Activated CD8-positive, alpha-beta memory T cell treated with anti-CD3 and anti-CD28 coated beads, Interleukin-2, amount 50 U/mL, for 48 hours (primary cell): Measurements from ENCODE around the gene TRIO.
"Not testable (repeated sequence)": the region's sequence is repeated elsewhere in the genome, so short reads cannot be mapped to it uniquely, and the experiment has no call there.

Experiments used
- DNase-seq: peaks from one replicate; pipeline ENCODE4 v3.0.0-alpha.2; 2020

TRIO gene

DNA sequence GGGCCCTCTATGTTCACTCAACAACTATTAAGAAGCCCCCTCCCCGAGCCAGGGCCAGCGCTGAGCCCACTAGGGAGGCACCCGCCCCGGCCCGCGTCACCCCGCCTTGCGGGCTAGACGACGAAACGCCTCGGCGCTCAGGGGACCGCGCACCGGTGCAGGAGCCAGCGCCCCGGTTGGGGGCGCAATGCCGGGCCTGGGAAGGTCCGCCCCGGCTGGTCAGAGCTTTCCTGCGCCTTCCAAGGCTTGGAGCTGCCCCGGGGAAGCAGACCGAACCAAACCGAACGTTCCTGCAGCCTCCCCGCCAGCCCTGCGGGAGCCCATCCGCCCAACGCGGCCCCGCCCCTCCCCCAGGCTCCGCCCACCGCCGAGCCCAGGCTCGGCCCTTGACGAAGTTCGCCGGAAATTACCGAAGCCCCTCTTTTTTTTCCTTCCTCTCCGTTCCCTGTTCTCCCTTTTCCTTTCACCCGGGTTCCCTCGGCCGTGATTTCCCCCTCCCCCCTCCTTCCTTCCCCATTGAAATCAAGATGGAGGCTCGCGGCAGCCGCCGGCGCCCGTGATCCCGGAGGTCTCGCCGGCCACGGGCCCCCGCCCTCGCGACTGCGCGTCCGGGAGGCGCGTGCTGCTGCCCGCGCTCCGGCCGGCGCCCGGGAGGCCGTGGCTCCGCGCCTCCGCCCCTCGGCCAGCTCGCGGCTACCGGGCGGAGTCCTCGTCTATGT, at the start of gene TRIO:
TRIO (plus strand) TSS at position 516 of the 719 bp plus-strand sequence. CDS start 384 bp downstream, outside the sequence.
- peak; percentile 92 for DNase-seq

DNA sequence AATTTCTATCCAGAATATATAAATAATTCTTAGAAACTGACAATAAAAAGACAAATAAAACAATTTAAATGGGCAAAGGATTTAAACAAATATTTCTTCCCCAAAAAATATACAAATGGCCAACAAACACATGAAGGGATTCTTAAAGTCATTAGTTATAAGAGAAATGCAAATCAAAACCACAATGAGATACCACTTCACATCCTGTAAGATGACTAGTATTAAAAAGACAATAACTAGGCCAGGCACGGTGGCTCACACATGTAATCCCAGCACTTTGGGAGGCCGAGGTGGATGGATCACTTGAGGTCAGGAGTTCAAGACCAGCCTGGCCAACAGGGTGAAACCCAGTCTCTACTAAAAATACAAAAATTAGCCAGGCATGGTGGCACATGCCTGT, 45.8 kb upstream of the TRIO start:
- DNase-seq = not testable (repeated sequence)

DNA sequence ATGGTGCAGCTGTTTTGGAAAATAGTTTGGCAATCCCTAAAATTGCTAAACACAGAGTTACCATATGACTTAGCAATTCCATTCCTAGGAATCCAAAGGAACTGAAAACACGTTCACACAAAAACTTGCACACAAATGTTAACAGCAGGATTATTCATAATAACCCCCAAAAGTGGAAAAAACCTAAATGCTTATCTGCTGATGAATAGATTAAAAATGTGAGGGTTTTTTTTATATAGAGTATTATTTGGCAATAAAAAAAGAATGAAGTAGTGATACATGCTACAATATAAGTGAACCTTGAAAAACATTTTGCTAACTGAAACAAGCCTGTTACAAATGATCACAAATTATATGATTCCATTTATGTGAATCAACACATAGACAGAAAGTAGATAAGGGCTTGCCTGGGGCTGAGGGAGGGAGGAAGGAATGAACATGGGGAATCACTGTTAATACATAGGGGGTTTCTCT, 45.1 kb upstream of the TRIO start:
- no peak for DNase-seq

DNA sequence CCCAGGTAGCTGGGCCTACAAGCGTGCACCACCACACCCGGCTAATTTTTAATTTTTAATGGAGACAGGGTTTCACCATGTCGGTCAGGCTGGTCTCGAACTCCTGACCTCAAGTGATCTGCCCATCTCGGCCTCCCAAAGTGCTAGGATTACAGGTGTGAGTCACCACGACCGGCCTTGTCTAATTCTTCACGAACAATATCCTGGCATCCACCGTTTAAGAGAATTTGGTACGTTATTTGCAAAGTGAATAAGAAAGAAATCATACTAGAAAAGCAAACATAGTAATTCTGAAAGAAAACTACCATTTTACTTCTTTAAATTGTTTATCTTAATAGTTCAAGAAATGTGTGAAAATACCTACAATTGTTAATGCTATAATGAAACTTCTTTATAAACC, 42.9 kb upstream of the TRIO start:
- no peak for DNase-seq

DNA sequence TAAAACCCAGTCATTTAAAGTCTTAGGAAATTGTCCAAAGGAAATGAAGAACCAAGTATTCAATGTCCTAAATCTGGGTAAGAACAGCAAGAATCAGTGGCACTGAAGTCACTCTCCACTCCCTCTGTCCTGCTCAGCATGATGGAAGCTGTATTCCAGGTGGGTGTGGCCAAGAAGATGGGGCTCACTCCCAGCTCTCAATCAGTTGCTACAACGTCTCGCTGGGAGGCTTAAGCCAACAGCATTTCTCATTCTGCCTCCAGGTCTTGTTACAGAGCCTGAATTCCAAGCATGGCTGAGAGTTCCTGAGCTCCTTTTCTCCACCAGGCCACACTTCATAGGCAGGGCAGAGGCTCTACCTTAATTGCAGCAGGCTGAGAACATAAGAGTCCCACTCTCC, 41.2 kb upstream of the TRIO start:
- no peak for DNase-seq

DNA sequence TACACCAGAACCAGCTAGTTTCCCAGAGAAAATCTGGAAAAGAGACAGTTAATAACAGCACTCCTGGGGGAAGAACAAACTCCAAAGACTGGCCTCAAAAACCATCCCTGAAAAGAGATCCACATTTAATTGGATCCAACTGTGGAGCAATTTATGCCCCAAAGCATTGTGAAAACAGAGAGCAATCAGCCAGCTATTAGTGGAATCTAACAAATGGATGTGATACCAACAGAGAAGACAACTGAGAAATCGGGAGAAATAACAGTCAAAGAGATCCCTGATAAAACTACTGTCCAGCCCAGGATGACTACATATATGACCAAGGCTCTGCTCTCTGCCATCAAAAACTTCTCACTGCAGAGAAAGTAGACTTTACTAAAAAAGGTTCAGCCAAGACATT, 40.5 kb upstream of the TRIO start:
- no peak for DNase-seq

DNA sequence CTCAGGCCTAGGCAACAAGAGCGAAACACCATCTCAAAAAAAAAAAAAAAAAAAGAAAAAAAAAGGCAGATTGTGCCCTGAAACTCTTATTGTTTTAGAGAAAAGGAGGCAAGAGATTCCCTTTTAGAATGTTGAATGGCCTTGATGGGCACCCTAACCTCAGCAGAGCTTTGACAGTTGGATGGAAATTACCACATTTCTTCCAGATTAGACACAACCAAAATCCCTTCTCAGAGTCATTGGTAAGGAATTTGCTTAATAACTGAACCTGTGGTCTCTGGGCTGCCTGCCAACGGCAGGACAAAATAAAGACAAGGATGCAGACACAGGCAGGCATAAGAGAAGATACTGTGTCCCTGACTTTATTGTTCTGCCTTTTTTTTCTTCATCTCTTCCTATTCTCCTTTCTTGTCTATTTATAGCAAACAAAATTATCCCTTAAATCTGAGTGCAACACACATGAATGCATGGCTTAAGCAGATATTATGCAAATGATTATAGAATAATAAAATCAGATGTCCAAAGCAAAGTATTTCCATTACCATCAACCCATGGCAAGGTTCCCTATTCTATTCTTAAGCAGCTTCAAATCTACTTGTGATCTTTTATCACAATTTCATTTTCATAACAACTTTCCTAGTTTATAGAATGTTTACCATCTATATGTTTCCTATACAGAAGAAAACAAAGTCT, 37.3 kb upstream of the TRIO start:
- DNase-seq = no peak

DNA sequence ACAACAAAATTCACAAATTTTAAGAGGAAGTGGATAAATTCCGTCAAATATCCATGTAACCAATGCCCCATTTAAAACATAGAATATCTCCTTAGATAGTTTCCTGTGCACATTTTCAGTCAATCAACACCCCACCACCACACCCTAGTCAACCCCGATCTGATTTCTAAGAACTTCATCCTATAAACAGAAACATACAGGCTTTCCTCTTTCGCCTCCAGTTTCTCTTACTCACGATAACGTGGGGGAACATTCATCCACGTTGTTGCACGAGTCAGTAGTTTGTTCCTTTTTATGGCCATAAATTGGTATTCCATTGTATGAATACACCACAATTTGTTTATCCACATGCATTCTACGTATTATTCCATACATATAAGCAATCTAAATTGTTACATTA, 35.6 kb upstream of the TRIO start:
- no peak for DNase-seq

DNA sequence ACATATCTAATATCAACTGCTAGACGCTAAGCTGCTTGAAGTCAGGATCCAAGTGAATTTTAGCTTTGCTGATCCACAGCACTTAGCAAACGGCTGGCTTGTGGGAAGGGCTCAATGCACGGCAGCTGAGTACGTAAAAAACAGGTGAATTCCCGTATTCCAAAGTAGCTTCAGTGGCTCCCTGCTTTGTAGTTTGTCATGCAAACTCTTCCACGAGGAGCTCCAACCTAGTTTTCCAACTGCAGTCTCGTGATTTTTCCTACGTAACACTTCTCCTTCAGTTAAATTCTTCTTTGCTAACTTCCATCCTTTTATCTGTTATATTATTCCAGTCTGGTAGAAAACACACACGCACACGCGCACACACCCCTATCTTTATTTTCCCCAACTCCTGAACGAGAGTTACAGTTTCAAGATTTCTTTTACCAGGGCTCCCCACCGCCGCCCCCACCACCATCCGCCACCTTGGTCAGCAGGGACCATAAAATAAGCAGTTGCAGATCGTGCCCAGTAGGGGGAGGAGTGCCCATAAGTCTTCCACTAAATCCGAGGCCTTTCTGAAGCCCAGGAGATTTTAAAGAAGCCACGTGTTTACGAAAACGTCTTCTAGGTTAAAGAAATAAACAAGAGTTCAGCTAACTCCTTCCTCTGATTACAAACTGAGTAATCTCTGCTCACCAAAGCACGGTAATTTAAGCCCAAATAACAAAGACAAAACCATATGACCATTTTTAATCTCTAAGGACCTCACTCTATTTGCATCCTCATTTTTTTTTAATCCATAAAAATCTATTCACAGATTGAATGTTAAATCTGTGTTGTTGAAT, 34.8 kb upstream of the TRIO start:
- DNase-seq = no peak

DNA sequence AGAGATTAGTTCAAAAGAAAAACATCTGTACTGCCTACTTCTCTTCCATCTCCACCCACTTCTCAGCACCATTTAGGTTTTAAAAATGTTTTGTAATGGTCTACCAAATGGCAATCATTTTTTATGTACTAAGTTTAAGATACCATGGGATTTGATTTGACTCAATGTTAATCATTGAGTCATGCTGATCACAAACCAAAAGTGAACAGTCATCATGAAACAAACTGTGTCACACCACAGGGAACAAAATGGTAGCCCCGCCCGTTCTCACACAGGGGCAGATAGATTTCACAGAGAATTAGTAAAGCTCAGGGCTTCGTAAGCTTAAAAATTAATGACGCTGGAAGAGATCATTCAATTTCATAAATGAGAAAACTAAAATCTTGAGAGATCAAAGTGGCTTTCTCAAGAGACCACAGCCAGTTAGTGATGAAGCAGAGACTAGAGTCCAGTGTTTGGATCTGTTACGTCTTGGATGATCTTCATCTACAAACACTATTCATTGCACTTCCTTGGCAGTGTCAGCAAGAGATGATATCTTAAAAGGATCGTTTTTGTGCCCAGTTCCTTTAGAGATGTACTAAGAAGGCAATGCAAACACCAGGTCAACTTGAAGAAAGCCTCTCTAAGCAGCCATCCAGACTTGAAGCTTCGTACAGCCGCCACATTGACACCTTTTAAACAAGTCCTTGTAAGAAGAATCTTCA, 33.9 kb upstream of the TRIO start:
- DNase-seq = peak; percentile 54

DNA sequence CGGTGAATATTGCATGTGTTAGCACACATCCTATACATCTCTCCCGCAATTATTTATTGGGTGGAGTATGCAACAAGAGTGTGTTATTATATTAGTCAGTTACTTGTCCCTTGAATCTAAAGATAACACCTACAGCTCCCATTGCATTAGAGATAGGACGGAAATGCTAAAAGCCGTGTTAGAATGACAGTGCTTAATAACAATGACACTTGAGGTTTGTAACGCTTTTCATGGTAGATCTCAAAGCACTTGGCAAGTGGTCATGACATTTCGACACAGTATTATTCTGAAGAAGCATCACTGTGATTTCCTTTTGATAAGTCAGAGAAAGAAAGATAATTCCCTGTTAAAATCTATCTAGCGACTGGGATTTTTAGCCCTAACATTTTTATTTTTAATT, 33.4 kb upstream of the TRIO start:
- no peak for DNase-seq

DNA sequence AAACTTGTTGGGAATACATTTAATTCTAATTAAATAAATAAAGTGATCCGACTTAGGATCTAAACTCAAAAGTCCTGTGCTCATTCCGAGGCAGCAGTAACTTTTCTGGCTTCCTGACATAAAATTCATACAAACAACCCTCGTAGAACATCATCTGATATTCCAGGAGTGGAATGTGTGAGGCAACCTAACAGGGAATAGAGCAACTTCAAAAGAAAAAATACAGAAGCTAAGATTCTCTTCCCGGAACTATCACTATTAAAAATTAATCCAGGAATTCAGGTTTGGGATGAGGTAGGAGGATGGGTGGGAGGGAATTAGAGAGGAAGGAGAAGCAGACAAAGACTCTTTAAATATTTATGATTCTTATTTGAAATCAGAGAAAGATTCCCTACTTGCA, 32.9 kb upstream of the TRIO start:
- no peak for DNase-seq

DNA sequence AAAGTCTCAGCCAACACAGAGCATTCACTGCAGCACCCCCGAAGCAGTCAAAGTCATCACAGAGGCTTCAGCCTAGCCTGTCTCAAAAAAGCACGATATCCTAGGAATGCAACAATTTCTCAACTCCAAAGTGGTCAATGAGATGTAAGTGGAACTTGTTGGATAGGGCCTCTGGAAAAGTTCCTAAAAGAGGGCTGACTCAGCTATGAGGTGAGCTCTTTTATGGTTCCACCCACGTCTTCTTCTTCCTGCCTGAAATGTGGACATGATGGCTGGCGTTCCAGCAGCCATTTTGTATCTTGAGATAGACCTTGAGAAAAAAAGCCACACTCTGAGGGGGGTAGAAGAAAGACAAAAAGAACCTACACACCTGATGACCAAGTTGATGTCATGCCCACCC, 32.5 kb upstream of the TRIO start:
- DNase-seq = no peak

DNA sequence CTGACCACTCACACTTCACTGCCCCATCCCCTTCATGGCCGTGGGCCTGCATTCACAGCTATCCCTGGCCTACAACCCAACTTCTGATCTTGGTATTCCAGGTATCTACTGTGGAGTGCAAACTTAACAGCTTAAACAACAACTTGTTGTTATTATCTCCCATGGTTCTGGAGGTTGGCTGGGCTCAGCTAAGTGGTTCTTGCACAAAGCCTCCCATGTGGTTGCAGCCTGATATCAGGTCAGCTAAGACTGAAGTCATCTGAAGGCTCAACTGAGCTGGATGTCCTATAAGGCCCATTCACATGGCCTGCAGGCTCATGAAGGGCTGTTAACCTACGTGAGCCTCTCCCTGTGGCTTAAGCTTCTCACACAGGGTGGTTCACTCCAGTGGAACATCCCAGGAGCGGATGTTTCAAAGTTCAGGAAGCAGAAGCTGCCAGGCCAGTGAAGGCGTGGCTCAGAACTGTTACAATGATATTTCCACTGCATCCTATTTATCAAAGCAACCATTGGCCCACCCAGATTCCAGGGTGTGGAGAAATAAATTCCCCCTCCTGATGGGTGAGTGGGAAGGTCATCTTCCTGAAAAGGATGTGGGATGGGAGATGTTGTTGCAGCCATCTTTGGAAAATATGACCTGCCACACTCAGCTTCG, 30.0 kb upstream of the TRIO start:
- DNase-seq = no peak

DNA sequence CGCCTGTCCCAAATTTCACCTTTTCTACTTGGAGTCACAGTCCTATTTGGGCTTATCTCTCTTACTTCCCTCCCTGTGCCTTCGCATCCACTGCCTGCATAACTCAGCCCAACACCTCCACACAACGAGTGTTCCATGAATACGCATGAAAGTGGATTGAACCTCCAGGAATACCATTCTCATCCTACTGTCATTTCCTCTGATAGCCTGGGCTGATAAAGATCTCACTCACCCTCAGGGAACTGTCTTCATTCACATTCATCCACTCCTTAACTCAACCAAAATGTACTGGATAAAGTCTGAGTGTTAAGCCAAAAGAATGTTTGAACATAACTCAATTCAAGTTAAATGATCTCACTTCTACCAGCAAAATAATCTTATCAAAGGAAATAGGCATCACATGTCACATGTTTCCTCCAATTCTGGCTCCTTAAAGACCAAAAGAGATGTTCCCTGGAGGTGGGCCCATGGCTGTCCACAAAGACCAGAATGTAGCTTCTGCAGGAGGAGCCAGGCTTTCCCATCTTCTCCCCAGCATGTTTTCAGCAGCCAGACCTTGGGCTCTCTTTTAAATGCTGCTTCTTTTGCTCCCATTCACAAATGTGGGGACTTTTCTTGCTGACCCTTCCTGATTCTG, 28.4 kb upstream of the TRIO start:
- no peak for DNase-seq

DNA sequence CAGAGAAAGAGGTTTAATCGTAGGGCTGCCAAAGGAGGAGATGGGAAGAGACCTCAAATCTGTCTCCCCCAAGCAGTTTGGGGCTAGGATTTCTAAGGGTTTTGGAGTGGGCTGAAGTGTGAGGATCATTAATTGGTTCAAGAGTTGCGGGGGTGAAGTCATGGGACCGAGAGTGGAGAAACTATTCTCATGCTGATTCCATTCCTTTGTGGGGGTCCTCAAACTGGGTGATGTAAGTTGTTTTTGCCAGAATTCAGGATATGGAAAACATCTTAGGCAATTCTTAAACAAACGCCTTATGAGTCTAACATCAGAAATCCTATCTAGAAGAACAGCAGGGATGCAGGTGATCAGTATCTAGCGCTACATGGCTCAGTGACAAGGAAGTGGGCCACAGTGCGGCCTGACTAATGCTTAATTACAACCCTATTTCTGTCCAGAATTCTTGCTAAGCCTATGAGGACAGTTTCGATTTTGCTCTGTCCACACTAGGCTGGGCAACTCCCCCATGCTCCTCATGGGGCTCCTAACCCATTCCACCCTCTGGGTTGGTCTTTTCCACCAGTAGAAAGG, 27.7 kb upstream of the TRIO start:
- DNase-seq = no peak

DNA sequence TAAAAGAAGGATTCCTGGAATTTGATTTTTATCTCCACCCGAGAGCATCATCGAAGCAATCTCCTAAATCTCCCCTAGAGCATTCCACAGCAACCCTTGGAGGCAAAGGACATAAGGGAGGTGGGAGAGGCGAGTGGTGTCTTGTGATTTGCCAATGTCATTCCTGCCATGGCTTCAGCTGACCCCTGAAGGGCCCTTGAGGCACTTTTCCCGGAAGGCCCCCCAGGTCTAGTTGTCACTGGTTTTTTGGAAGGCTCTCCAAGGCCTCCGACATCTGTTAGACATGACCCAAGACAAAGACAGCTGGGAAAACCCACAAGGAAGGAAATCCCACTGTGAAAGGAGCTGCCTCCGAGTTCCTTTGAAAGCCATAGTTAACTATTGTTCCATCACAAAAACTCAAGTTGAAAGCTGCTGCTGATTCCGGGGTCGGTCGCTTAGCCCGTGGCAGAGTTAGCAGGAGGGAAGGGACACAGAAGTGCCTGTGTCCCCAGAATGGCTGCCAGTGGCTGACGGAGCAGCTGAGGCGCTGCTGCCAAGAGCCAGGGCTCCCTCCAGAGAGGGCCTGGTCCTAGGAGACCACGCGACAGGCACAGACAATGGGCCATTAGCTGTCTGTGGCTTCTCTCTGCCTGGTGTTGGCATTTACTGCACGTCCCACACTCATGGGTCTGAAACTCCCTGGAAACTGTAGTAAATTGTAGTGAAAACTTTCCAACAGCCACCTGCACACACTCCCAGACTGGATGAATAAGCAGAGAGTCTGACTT, 24.4 kb upstream of the TRIO start:
- DNase-seq = no peak

DNA sequence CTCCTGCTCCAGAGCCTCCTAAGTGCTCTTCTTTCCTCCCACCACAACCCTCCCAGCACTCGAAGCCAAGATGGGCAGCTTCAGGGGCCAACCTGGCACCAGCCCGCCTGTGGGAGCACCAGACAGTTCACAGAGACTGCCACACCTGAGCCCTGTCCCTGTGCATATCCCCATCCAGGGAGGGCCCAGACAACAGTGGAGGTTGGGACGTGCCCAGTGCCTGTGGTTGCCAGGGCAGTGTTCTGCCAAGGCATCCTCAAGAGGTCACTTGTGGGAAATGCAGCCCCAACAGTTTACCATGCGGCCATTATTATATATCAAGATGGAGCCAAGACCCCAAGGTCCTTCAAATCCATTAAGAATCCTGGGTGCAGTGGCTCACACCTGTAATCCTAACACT, 23.0 kb upstream of the TRIO start:
- DNase-seq = no peak

DNA sequence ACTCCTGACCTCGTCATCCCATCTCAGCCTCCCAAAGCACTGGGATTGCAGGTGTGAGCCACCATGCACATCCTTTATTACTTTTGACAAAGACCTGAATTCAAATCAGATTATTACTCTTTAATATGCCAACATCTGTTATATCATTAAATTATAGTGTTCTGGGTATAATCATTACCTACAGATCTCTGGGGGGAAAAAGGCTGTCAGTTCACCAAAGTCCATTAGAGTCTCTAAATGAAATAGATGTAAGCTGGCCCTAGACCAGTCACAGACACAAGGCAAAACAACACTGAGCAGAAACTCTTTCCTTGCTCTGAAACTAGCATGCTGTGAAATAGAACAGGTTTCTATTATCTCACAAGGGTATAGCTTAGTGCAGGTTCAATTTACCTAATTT, 21.6 kb upstream of the TRIO start:
- DNase-seq = no peak

DNA sequence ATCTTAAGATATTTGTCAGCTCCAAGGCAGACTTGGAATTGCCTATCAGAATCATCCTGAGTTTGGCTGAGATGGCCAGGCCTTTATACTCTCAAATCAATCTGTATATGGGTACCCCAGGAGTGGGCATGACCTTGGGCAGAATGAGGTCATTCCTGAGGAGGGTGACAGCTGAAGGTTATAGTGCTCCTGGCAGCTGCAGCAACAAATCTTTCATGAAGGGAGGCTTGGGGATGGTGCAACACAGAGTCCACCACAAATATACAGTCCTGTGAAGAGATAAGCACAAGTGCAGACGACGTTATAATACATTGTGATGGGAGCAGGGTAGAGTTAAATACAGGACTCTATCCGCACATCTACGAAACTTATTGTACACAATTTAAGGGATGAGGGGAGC, 21.1 kb upstream of the TRIO start:
- no peak for DNase-seq

DNA sequence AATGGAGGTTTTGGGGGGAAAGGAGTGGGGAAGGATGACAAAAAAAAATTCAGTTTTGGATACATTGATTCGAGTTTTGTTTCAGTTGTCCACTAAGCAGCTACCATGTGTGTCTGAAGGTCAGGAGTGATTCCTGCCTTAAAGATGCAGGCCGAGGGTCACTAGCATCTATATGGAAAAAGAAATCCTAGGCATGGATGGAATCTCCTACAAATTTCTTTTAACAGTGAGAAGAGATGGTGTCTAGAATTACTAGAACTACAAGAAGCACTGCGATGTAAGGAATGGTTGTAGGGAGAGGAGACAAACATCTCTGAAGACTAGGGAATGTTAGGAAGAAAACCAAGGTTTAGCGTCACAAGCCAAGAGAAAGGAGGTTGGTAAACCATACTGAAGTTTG, 19.6 kb upstream of the TRIO start:
- no peak for DNase-seq
